Tibial nerve (tissue), 4 donors: ENCODE results near the gene ZNF680. TPM values are rescaled to one million over a fixed set of nuclear protein-coding genes. Genes with fewer than 3 reads are reported as not detected.

Source experiments
- DNase-seq, 2 donors: peaks; one replicate each; pipeline ENCODE4 v3.0.0-alpha.2; 2019; ENCODE audit warnings: low spot score in 2 of 2
- H3K27ac ChIP-seq, 4 donors: fragments of 200-600 bp; sonication (generic) in 3 of 4; one replicate each; pipeline ENCODE4 v1.5.1; 2017 to 2019; ENCODE audit warnings: mild to moderate bottlenecking in 1 of 4
- H3K27me3 ChIP-seq, 2 donors: fragments of 200-600 bp; sonication (generic) in 1 of 2; one replicate each; pipeline versions ENCODE4 v1.5.1 to v1.6.0; 2017 to 2019
- H3K36me3 ChIP-seq, 3 donors: fragments of 200-600 bp; sonication (generic); one replicate each; pipeline ENCODE4 v1.5.1; 2018 to 2019
- H3K4me1 ChIP-seq, 4 donors: fragments of 200-600 bp; sonication (generic) in 3 of 4; one replicate each; pipeline ENCODE4 v1.5.1; 2017 to 2019
- H3K4me3 ChIP-seq, 4 donors: fragments of 200-600 bp; sonication (generic) in 3 of 4; one replicate each; pipeline ENCODE4 v1.5.1; 2017 to 2019; ENCODE audit warnings: mild to moderate bottlenecking in 1 of 4, moderate library complexity in 1 of 4
- H3K9me3 ChIP-seq, 4 donors: fragments of 200-600 bp; sonication (generic) in 3 of 4; one replicate each; pipeline ENCODE4 v1.5.1; 2017 to 2019
- EP300 ChIP-seq, 2 donors: sonication (generic); formaldehyde crosslinking; IDR thresholded peaks; one replicate each; pipeline ENCODE4 v1.6.1; 2017; ENCODE audit warnings: antibody characterized with exemption in 2 of 2, mild to moderate bottlenecking in 1 of 2
- POLR2A ChIP-seq, 2 donors: fragments of 450-650 bp; IDR thresholded peaks; one replicate each; pipeline ENCODE4 v1.6.1; 2017; ENCODE audit warnings: antibody characterized with exemption in 2 of 2, mild to moderate bottlenecking in 2 of 2, moderate library complexity in 2 of 2
- WGBS, 2 donors: methylation state at CpG; one replicate each; pipeline ENCODE4 v1.1.5; 2018; 5-methylcytosine and 5-hydroxymethylcytosine counted together
- total RNA-seq, 4 donors: library from RNA; depleted of rRNA; stranded (reverse); fragments of >200 nt; gene quantifications; one replicate each; pipeline ENCODE4 v1.1.0, GENCODE V29; 2016
- TF ChIP-seq, protein P1 (sequence below), 5 experiments: fragments of 200-600 bp in 3 of 5; fragments of 450-650 bp in 2 of 5; sonication (generic) in 3 of 5; IDR thresholded peaks; one replicate each; pipeline ENCODE4 v1.5.1; 2016 to 2019; ENCODE audit warnings: antibody characterized with exemption in 5 of 5, mild to moderate bottlenecking in 3 of 5, moderate library complexity in 2 of 5

Gene ZNF680
- total RNA-seq, result 10 to 100 TPM; 13.8 to 26.4 (median 19.5) TPM

GRCh38 chr7:64562626-64563278, at the start of gene ZNF680:
ZNF680 (minus strand) TSS chr7:64563071; CDS start chr7:64562954, 117 bp downstream.
- WGBS, 2 donors, result 0 to 1% methylated on average over 15 to 33 of the region's 33 CpGs
- no peaks in the 10 kb centered on the region for H3K36me3 ChIP-seq
- TF ChIP-seq, protein P1, sequence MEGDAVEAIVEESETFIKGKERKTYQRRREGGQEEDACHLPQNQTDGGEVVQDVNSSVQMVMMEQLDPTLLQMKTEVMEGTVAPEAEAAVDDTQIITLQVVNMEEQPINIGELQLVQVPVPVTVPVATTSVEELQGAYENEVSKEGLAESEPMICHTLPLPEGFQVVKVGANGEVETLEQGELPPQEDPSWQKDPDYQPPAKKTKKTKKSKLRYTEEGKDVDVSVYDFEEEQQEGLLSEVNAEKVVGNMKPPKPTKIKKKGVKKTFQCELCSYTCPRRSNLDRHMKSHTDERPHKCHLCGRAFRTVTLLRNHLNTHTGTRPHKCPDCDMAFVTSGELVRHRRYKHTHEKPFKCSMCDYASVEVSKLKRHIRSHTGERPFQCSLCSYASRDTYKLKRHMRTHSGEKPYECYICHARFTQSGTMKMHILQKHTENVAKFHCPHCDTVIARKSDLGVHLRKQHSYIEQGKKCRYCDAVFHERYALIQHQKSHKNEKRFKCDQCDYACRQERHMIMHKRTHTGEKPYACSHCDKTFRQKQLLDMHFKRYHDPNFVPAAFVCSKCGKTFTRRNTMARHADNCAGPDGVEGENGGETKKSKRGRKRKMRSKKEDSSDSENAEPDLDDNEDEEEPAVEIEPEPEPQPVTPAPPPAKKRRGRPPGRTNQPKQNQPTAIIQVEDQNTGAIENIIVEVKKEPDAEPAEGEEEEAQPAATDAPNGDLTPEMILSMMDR (IDR thresholded peaks at IDR 0.05), result peak in 2 of 5 experiments; percentile 8 to 28
- TF ChIP-seq EP300 (IDR thresholded peaks at IDR 0.05) (peak in 1 of 2 donors; percentile 88), POLR2A (IDR thresholded peaks at IDR 0.05) (peak; percentile 61 to 73)
- H3K4me3 ChIP-seq, result peak within 1 kb of the TSS; percentile 62 to 77 (median 71)
- H3K4me1 ChIP-seq, result peaks cover 0 to 48% (median 19%) of the 10 kb centered on the region in 4 donors
- DNase-seq, result peak; percentile 93 to 95
- no peaks in the 10 kb centered on the region for H3K9me3 ChIP-seq
- peak within 1 kb of the TSS; percentile 66 to 83 (median 78) for H3K27ac ChIP-seq
- no peaks in the 10 kb centered on the region for H3K27me3 ChIP-seq

DNA sequence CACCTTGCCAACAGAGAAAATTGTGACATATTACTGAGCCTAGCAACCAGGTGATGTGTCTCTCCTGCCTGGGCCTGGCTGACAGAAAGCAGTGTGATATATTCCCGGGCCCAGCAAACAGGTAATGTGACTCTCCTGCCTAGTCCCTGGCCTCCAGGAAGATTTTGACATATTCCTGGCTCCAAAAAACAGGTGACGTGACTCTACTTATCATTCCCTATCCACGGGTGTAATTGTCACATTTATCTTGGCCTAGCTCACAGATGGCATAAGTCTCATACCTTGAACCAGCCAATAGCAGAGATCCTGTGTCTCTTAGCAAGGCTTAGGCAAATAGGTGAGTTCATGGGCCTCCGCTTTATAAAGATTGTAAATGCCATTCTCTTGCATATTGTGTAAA, 49.6 kb upstream of the ZNF680 start:
- H3K9me3 ChIP-seq, result no peaks in the 10 kb centered on the region
- WGBS, 2 donors, result 74 to 86% methylated on average over 4 of the region's 4 CpGs
- no peak overlapping the region for H3K4me3 ChIP-seq

GRCh38 chr7:64611717-64612116, 48.8 kb upstream of the ZNF680 start:
- Histone ChIP-seq H3K4me3 (no peak overlapping the region), H3K9me3 (no peaks in the 10 kb centered on the region), H3K36me3 (no peaks in the 10 kb centered on the region), H3K27ac (no peak overlapping the region), H3K27me3 (no peaks in the 10 kb centered on the region), H3K4me1 (no peaks in the 10 kb centered on the region)
- no peak for DNase-seq
- WGBS, 2 donors, result 82 to 92% methylated on average over 1 of the region's 1 CpG
- TF ChIP-seq EP300 (IDR thresholded peaks at IDR 0.05) (no peak), POLR2A (IDR thresholded peaks at IDR 0.05) (no peak)
- TF ChIP-seq, protein P1 (IDR thresholded peaks at IDR 0.05), result no peak

More for the DNA sequence above, 49.6 kb upstream of the ZNF680 start:
- DNase-seq, result no peak
- Histone ChIP-seq H3K36me3 (no peaks in the 10 kb centered on the region), H3K4me1 (no peaks in the 10 kb centered on the region), H3K27ac (no peak overlapping the region), H3K27me3 (no peaks in the 10 kb centered on the region)
- TF ChIP-seq, protein P1 (IDR thresholded peaks at IDR 0.05), result no peak
- TF ChIP-seq POLR2A (IDR thresholded peaks at IDR 0.05), result no peak
- no peak for TF ChIP-seq EP300 (IDR thresholded peaks at IDR 0.05)

DNA sequence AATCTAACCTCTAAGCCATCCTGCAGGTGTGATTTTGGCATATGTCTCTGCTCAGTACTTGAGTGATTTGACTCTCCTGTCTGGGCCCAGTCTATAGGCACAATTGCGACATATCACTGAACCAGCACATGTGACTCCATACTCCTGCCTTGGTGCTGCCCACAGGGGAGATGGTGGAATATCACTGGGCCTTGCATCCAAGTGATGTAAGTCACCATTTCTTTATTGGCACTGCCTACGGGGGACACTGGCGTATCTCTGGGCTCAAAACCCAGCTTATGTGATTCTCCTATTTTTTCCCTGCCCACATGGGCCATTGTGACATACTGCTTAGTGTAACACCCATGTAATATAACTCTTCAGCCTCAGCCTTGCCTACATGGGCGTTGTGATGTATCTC, 48.1 kb upstream of the ZNF680 start:
- no peaks in the 10 kb centered on the region for H3K36me3 ChIP-seq
- no peaks in the 10 kb centered on the region for H3K27me3 ChIP-seq
- no peak overlapping the region for H3K27ac ChIP-seq
- H3K9me3 ChIP-seq, result no peaks in the 10 kb centered on the region
- DNase-seq, result no peak
- H3K4me3 ChIP-seq, result no peak overlapping the region
- WGBS, 2 donors, result 86 to 94% methylated on average over 4 of the region's 4 CpGs
- no peak for TF ChIP-seq EP300 (IDR thresholded peaks at IDR 0.05)
- TF ChIP-seq POLR2A (IDR thresholded peaks at IDR 0.05), result no peak
- TF ChIP-seq, protein P1 (IDR thresholded peaks at IDR 0.05), result no peak
- no peaks in the 10 kb centered on the region for H3K4me1 ChIP-seq

- TF ChIP-seq POLR2A (IDR thresholded peaks at IDR 0.05) (no peak), EP300 (IDR thresholded peaks at IDR 0.05) (no peak)
- TF ChIP-seq, protein P1 (IDR thresholded peaks at IDR 0.05), result no peak
- Histone ChIP-seq H3K27me3 (no peaks in the 10 kb centered on the region), H3K36me3 (no peaks in the 10 kb centered on the region), H3K4me1 (no peaks in the 10 kb centered on the region), H3K9me3 (no peaks in the 10 kb centered on the region), H3K27ac (no peak overlapping the region), H3K4me3 (no peak overlapping the region)
- WGBS, 2 donors, result 87 to 97% methylated on average over 6 of the region's 6 CpGs
- DNase-seq, result no peak
Observed at GRCh38 chr7:64608116-64608910, 45.4 kb upstream of the ZNF680 start.
